SK-N-MC (cell line): Measurements from ENCODE around the gene CABYR.

Source experiments
- DNase-seq: peaks from one replicate; pipeline ENCODE4 v3.0.0-alpha.2; 2011; ENCODE audit warnings: low read depth, low spot score
- H3K27ac ChIP-seq: fragments of 200-600 bp; sonication (generic); 2 replicates; pipeline ENCODE4 v1.5.1; 2016; ENCODE audit warnings: mixed run types
- H3K36me3 ChIP-seq: fragments of 200-600 bp; sonication (generic); 2 replicates; pipeline ENCODE4 v1.6.1; 2017; ENCODE audit warnings: antibody characterized with exemption, low read length, mixed read lengths; ENCODE audit not compliant: insufficient read depth
- H3K4me3 ChIP-seq: fragments of 200-600 bp; sonication (generic); 2 replicates; pipeline ENCODE4 v1.5.1; 2016
- H3K9ac ChIP-seq: fragments of 200-600 bp; sonication (generic); 2 replicates; pipeline ENCODE4 v1.8.0; 2017; ENCODE audit warnings: mixed run types, mixed read lengths; ENCODE audit not compliant: insufficient read length
- H3K9me3 ChIP-seq: fragments of 200-600 bp; sonication (generic); 2 replicates; pipeline ENCODE4 v1.6.1; 2017; ENCODE audit warnings: low read depth, mild to moderate bottlenecking, antibody characterized with exemption, low read length, moderate library complexity, mixed read lengths
- EZH2 ChIP-seq: fragments of 200-600 bp; sonication (generic); IDR thresholded peaks from one replicate; pipeline ENCODE4 v1.6.1; 2017; ENCODE audit warnings: antibody characterized with exemption
- FOXP2 ChIP-seq: optimal IDR thresholded peaks from 2 replicates; pipeline ENCODE3; 2011; ENCODE audit warnings: mild to moderate bottlenecking, moderate library complexity; ENCODE audit not compliant: insufficient read depth; ENCODE audit errors: extremely low read length, control extremely low read depth
- POLR2AphosphoS5 ChIP-seq: IDR thresholded peaks from 2 replicates; pipeline ENCODE4 v1.6.1; 2012; ENCODE audit warnings: mild to moderate bottlenecking, low read depth, low read length, borderline replicate concordance

CABYR gene, protein sequence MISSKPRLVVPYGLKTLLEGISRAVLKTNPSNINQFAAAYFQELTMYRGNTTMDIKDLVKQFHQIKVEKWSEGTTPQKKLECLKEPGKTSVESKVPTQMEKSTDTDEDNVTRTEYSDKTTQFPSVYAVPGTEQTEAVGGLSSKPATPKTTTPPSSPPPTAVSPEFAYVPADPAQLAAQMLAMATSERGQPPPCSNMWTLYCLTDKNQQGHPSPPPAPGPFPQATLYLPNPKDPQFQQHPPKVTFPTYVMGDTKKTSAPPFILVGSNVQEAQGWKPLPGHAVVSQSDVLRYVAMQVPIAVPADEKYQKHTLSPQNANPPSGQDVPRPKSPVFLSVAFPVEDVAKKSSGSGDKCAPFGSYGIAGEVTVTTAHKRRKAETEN

DNA sequence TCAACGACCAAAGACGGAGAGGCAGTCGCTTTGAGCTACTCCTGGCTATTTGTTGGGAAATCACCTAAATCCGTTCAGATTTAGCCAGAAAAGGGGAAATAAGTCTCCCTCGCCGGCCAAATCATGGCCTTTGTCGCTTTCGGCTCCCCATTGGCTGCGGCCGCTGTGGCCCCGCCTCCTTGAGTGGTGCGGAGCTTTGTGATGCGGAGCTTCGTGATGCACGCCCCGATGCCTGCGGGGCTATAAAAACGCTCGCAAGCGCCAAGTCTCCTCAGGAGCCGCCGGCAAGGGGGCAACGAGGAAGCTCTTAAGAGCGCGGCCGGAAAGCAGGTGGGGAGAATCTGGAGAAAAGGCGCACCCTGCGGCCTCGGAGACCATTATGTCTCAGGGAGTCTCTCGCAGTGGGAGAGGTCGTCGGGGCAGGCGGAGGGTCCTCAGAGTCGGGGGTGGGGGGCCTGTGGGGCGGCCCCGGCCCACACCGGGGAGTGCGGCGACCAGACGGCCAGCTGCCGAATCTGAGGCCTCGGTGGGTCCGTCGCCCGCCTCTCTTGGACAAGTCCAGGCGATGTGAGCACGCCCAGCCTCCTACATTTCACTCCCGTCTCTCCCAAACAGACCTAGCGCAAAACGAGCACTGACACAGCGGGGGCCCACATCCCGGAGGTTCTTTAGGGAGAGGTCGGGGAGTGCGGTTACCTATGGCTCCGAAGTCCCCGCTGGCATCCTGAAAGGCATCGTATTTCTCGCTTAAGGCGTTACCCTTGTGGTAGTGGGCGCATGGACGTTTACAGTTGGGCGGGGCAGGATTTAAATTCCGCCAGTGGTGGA, at the start of gene CABYR:
TSS of gene CABYR (plus strand) at position 274 of the 828 bp plus-strand sequence. CDS start 4,053 bp downstream, outside the sequence.
- no peaks in the 10 kb centered on the region for H3K36me3 ChIP-seq
- peak within 1 kb of the TSS; percentile 70 for H3K4me3 ChIP-seq
- H3K9ac ChIP-seq: no peak within 1 kb of the TSS
- DNase-seq: peak; percentile 24
- TF ChIP-seq POLR2AphosphoS5 (peak; percentile 89), FOXP2 (no peak)
- no peak within 1 kb of the TSS for H3K27ac ChIP-seq
- no peaks in the 10 kb centered on the region for H3K9me3 ChIP-seq

DNA sequence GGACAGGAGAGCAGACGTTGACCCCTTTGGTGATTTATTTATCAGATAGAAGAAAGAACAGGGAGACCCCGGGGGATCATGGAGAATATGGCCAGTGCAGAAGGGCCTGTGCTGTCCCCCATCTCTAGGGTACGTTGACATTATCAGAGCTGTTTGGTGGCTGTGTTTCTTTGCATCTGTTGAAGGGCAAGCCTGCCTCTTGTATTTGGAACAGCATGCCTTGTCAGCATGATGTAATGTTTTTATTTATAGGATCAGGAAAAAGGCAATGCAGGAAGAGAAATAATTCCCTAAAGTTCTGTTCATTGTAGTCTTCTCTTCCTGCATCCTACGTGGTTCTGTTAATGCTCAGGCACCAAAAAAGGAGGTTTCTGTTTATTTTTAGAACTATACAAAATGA, 49.8 kb upstream of the CABYR start:
- Histone ChIP-seq H3K4me3 (no peak overlapping the region), H3K9me3 (no peaks in the 10 kb centered on the region), H3K36me3 (no peaks in the 10 kb centered on the region; the same call in 1 of the 2 replicates), H3K9ac (no peak overlapping the region), H3K27ac (no peak overlapping the region)
- DNase-seq: no peak
- TF ChIP-seq EZH2: no peak
- TF ChIP-seq POLR2AphosphoS5: no peak
- TF ChIP-seq FOXP2: no peak

DNA sequence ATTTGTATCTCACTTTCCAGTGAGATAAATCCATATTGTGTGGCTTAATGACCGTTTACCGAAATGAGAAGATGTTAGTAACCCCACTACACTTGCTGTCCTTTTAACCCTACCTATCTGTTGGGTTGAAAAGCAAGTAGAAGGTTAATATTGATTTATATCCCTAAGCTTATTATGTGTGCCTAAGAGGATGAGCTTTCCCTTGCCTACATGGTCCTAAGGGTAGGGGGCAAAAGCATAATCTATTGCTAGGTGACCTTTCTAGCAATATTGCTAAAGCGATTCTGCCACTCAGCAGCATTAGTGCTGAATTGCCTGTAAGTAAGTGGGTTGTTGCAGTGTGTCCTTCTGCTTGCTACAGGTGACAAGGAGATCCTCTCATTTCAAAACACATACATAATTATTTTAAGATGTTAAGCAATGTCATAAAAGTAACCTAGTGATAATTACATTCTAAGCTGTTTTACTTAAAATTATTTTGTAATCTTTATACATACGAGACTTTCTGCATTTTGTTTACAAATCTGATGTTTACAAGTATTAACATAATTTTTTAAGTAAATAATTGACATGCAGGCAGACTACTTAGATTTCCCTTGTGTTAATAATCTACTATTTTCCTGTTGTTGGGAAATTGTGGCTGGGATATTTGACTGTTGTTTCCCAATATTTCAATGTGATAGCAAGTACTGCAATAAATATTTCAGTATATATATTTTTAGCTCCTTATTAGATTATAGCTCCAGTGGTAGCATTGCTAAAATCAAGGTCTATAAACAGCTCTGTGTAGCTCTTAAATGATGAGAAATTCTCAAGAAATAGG, 49.1 kb upstream of the CABYR start:
- TF ChIP-seq POLR2AphosphoS5 (no peak), FOXP2 (no peak), EZH2 (no peak)
- DNase-seq: no peak
- no peak overlapping the region for H3K4me3 ChIP-seq
- H3K27ac ChIP-seq: no peak overlapping the region
- no peaks in the 10 kb centered on the region; the same call in 1 of the 2 replicates for H3K36me3 ChIP-seq
- H3K9me3 ChIP-seq: no peaks in the 10 kb centered on the region
- H3K9ac ChIP-seq: no peak overlapping the region

DNA sequence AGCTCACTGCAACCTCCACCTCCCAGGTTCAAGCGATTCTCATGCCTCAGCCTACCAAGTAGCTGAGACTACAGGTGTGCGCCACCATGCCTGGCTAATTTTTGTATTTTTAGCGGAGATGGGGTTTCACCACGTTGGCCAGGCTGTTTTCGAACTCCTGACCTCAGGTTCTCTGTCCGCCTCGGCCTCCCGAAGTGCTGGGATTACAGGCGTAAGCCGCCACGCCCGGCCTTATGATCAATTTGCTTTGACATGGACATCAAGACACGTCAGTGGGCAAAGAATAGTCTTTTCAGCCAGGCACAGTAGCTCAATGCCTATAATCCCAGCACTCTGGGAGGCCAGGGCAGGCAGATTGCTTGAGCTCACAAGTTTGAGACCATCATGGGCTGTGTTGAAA, 48.0 kb upstream of the CABYR start:
- no peak overlapping the region for H3K9ac ChIP-seq
- TF ChIP-seq FOXP2 (no peak), POLR2AphosphoS5 (no peak), EZH2 (no peak)
- DNase-seq: no peak
- no peaks in the 10 kb centered on the region for H3K9me3 ChIP-seq
- H3K4me3 ChIP-seq: no peak overlapping the region
- no peaks in the 10 kb centered on the region; the same call in 1 of the 2 replicates for H3K36me3 ChIP-seq
- H3K27ac ChIP-seq: no peak overlapping the region

DNA sequence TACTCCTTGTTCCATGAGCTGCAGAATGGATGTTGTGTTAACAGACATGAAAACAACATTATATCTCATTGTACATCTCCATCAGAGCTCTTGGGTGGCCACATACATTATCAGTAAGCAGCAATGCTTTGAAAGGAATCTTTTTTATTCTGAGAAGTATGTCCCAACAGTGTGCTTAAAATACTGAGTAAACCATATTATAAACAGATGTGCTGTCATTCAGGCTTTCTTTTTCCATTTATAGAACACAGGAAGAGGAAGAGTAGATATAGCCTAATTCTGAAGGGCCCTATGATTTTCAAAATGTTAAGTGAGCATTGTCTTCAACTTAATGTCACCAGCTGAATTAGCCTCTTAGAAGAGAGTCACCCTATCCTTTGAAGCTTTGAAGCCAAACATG, 44.3 kb upstream of the CABYR start:
- no peaks in the 10 kb centered on the region; the same call in 1 of the 2 replicates for H3K36me3 ChIP-seq
- no peaks in the 10 kb centered on the region for H3K9me3 ChIP-seq
- no peak overlapping the region for H3K4me3 ChIP-seq
- DNase-seq: no peak
- TF ChIP-seq FOXP2 (no peak), EZH2 (no peak), POLR2AphosphoS5 (no peak)
- no peak overlapping the region for H3K9ac ChIP-seq
- H3K27ac ChIP-seq: no peak overlapping the region

DNA sequence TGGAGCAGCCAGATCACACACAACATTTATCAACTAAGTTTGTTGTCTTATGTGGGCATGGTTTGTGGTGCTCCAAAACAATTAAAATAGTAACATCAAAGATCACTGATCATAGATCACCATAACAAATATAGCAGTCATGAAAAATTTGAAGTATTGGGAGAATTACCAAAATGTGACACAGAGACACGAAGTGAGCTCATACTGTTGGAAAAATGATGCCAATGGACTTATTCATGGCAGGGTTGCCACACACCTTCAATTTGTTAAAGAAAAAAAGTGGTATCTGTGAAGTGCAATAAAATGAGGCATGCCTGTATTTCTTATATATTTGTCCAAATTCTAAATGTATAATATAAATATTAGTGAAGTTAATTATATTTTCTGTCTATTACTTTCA, 42.9 kb upstream of the CABYR start:
- no peaks in the 10 kb centered on the region; the same call in 1 of the 2 replicates for H3K36me3 ChIP-seq
- H3K9me3 ChIP-seq: no peaks in the 10 kb centered on the region
- H3K9ac ChIP-seq: no peak overlapping the region
- TF ChIP-seq FOXP2: no peak
- TF ChIP-seq POLR2AphosphoS5: no peak
- DNase-seq: no peak
- no peak overlapping the region for H3K4me3 ChIP-seq
- H3K27ac ChIP-seq: no peak overlapping the region

DNA sequence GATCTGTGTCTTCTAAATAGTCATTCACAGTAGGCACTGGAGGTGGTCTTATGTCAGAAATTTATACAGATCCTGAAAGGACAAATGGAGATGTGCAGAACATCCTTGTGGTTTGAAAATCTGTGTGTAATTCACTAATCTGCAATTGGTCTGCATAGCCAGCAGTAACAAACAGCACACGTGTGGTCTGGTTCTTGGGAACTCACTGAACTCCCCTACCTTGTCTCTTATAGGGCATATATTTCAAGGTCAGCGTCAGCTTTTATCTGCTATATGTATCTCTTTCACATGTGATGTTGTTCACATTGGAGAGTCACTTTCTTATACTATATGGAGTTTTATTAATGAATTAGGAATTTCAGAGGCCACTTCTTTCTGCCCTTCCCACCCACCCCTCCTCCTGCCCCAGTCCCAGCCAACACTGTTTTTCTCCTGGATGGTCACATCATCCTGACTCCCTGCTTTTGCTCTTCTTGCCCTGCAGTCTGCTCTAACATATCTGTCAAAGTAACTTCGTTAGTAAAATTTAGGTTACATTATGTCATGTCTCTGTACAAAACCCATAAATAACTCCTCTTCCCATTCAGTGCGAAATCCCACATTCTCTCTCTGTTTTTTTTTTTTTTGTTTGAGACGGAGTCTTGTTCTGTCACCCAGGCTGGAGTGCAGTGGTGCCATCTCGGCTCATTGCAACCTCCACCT, 35.4 kb upstream of the CABYR start:
- H3K36me3 ChIP-seq: no peaks in the 10 kb centered on the region
- no peak for TF ChIP-seq FOXP2
- TF ChIP-seq EZH2: no peak
- TF ChIP-seq POLR2AphosphoS5: no peak

DNA sequence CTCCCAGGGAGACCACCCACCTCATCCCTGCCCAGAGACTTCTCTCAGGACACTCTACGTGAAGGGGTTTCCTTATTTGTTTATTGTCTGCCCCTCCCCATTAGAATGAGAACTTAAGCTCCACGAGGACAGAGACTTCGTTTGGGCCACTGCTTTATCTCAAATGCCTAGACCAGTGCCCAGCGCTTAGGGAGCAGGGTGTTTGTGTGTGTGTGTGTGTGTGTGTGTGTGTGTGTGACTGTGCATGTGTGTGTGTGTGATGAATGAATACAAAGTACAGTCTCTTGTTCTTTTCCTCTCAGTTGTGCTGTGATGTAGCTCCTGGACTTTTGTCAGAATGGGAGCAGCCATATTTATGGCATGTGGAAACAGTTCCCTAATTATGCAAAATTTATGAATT, 34.4 kb upstream of the CABYR start:
- Histone ChIP-seq H3K9ac (no peak overlapping the region), H3K27ac (no peak overlapping the region), H3K4me3 (no peak overlapping the region), H3K36me3 (no peaks in the 10 kb centered on the region), H3K9me3 (no peaks in the 10 kb centered on the region)
- TF ChIP-seq POLR2AphosphoS5: no peak
- no peak for TF ChIP-seq EZH2
- no peak for TF ChIP-seq FOXP2
- no peak for DNase-seq

More for the DNA sequence above, 35.4 kb upstream of the CABYR start:
- Histone ChIP-seq H3K4me3 (no peak overlapping the region), H3K27ac (no peak overlapping the region), H3K9ac (no peak overlapping the region), H3K9me3 (no peaks in the 10 kb centered on the region)
- no peak for DNase-seq
